ENCODE measurements around the gene CCL19. TPM values are rescaled to one million over a fixed set of nuclear protein-coding genes. Genes with fewer than 3 reads are reported as not detected.
"Not testable (repeated sequence)": the region's sequence is repeated elsewhere in the genome, so short reads cannot be mapped to it uniquely, and the experiment has no call there.

CCL19 gene
- total and polyA plus RNA-seq, 2 experiments from 2014 or later, result not detected

DNA sequence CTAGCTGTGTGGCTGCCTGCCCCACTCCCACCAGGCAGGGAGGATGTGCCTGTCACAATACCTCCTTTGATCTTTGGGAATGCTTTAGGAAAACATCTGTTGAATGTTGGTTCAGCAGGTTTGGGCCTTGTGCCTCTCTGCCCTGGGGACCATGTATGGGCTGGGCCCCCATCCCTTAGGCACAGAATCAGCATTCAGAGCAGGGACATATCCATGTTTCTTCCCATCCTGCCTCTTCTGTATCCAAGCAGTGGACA, 28.6 kb upstream of the CCL19 start:
- not testable (repeated sequence) for ATAC-seq; H3K27ac Mint-ChIP-seq; H3K9me2 ChIP-seq (ENCODE audit: insufficient read depth); H3K36me3 ChIP-seq (ENCODE audit: insufficient read depth); H3K4me3 ChIP-seq; H3K27me3 Mint-ChIP-seq (ENCODE audit: insufficient read depth, low read depth, poor library complexity); H4K20me1 ChIP-seq (replicated peaks; ENCODE audit: insufficient read depth); H3K9me3 Mint-ChIP-seq; H3K4me1 ChIP-seq (ENCODE audit: insufficient read depth); H3K27ac ChIP-seq (ENCODE audit: low read depth); H3K4me2 ChIP-seq; H3F3A ChIP-seq (replicated peaks; ENCODE audit: low read depth); H3K4me1 Mint-ChIP-seq; H3K4me3 Mint-ChIP-seq; H2AFZ ChIP-seq; H3K36me3 Mint-ChIP-seq (ENCODE audit: low read depth); H3K27me3 ChIP-seq (ENCODE audit: insufficient read depth); DNase-seq (ENCODE audit: low spot score); H3K79me2 ChIP-seq (replicated peaks; ENCODE audit: insufficient read depth)

DNA sequence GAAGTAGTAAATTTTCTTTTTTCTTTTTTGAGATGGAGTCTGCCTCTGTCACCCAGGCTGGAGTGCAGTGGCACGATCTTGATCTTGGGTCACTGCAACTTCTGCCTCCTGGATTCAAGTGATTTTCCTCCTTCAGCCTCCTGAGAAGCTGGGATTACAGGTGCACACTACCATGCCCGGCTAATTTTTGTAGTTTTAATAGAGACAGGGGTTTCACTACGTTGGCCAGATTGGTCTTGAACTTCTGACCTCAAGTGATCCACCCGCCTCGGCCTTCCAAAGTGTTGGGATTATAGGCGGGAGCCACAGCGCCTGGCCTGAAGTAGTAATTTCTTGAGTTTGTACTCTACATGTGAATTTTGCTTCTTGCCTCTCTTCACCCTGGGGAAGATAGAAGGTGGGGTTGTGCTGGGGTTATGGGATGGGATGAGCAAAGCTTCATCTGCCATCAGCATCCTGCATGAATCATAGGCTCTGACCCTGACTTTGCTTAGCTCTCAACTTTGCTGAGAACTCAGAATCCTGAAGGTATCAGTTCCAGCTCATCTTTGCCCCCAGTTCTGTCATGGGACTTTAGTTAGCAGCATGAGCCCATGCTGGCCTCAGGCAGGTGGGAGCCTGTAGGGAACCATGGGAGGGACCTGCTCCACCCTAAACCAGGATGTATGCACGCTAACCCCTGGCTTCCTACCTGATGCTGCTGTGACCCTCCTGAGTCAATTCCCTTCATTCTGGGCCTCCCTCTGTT, 28.1 kb upstream of the CCL19 start:
- no peak overlapping the region for H3K27ac Mint-ChIP-seq
- TF ChIP-seq EZH2phosphoT487 (IDR thresholded peaks at IDR 0.05; ENCODE audit: unreplicated experiment) (no peak), NANOG (IDR thresholded peaks at IDR 0.05; ENCODE audit: borderline replicate concordance) (no peak), ZNF331 (CRISPR knock-in tag; IDR thresholded peaks at IDR 0.05; ENCODE audit: low read depth) (no peak), STAT1 (IDR thresholded peaks at IDR 0.05; ENCODE audit: unreplicated experiment) (no peak), JUNB (IDR thresholded peaks at IDR 0.05; ENCODE audit: unreplicated experiment) (no peak)
- TF ChIP-seq, protein P1, sequence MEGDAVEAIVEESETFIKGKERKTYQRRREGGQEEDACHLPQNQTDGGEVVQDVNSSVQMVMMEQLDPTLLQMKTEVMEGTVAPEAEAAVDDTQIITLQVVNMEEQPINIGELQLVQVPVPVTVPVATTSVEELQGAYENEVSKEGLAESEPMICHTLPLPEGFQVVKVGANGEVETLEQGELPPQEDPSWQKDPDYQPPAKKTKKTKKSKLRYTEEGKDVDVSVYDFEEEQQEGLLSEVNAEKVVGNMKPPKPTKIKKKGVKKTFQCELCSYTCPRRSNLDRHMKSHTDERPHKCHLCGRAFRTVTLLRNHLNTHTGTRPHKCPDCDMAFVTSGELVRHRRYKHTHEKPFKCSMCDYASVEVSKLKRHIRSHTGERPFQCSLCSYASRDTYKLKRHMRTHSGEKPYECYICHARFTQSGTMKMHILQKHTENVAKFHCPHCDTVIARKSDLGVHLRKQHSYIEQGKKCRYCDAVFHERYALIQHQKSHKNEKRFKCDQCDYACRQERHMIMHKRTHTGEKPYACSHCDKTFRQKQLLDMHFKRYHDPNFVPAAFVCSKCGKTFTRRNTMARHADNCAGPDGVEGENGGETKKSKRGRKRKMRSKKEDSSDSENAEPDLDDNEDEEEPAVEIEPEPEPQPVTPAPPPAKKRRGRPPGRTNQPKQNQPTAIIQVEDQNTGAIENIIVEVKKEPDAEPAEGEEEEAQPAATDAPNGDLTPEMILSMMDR (conservative IDR thresholded peaks at IDR 0.05; ENCODE audit: low read depth in 2 of 2), result no peak
- TF ChIP-seq, protein P2, sequence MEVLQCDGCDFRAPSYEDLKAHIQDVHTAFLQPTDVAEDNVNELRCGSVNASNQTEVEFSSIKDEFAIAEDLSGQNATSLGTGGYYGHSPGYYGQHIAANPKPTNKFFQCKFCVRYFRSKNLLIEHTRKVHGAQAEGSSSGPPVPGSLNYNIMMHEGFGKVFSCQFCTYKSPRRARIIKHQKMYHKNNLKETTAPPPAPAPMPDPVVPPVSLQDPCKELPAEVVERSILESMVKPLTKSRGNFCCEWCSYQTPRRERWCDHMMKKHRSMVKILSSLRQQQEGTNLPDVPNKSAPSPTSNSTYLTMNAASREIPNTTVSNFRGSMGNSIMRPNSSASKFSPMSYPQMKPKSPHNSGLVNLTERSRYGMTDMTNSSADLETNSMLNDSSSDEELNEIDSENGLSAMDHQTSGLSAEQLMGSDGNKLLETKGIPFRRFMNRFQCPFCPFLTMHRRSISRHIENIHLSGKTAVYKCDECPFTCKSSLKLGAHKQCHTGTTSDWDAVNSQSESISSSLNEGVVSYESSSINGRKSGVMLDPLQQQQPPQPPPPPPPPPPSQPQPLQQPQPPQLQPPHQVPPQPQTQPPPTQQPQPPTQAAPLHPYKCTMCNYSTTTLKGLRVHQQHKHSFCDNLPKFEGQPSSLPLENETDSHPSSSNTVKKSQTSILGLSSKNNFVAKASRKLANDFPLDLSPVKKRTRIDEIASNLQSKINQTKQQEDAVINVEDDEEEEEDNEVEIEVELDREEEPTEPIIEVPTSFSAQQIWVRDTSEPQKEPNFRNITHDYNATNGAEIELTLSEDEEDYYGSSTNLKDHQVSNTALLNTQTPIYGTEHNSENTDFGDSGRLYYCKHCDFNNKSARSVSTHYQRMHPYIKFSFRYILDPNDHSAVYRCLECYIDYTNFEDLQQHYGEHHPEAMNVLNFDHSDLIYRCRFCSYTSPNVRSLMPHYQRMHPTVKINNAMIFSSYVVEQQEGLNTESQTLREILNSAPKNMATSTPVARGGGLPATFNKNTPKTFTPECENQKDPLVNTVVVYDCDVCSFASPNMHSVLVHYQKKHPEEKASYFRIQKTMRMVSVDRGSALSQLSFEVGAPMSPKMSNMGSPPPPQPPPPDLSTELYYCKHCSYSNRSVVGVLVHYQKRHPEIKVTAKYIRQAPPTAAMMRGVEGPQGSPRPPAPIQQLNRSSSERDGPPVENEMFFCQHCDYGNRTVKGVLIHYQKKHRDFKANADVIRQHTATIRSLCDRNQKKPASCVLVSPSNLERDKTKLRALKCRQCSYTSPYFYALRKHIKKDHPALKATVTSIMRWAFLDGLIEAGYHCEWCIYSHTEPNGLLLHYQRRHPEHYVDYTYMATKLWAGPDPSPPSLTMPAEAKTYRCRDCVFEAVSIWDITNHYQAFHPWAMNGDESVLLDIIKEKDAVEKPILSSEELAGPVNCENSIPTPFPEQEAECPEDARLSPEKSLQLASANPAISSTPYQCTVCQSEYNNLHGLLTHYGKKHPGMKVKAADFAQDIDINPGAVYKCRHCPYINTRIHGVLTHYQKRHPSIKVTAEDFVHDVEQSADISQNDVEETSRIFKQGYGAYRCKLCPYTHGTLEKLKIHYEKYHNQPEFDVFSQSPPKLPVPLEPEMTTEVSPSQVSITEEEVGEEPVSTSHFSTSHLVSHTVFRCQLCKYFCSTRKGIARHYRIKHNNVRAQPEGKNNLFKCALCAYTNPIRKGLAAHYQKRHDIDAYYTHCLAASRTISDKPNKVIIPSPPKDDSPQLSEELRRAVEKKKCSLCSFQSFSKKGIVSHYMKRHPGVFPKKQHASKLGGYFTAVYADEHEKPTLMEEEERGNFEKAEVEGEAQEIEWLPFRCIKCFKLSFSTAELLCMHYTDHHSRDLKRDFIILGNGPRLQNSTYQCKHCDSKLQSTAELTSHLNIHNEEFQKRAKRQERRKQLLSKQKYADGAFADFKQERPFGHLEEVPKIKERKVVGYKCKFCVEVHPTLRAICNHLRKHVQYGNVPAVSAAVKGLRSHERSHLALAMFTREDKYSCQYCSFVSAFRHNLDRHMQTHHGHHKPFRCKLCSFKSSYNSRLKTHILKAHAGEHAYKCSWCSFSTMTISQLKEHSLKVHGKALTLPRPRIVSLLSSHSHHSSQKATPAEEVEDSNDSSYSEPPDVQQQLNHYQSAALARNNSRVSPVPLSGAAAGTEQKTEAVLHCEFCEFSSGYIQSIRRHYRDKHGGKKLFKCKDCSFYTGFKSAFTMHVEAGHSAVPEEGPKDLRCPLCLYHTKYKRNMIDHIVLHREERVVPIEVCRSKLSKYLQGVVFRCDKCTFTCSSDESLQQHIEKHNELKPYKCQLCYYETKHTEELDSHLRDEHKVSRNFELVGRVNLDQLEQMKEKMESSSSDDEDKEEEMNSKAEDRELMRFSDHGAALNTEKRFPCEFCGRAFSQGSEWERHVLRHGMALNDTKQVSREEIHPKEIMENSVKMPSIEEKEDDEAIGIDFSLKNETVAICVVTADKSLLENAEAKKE (CRISPR knock-in tag; IDR thresholded peaks at IDR 0.05), result no peak
- TF ChIP-seq, protein P3, sequence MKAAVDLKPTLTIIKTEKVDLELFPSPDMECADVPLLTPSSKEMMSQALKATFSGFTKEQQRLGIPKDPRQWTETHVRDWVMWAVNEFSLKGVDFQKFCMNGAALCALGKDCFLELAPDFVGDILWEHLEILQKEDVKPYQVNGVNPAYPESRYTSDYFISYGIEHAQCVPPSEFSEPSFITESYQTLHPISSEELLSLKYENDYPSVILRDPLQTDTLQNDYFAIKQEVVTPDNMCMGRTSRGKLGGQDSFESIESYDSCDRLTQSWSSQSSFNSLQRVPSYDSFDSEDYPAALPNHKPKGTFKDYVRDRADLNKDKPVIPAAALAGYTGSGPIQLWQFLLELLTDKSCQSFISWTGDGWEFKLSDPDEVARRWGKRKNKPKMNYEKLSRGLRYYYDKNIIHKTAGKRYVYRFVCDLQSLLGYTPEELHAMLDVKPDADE (IDR thresholded peaks at IDR 0.05), result no peak
- TF ChIP-seq, protein P4, sequence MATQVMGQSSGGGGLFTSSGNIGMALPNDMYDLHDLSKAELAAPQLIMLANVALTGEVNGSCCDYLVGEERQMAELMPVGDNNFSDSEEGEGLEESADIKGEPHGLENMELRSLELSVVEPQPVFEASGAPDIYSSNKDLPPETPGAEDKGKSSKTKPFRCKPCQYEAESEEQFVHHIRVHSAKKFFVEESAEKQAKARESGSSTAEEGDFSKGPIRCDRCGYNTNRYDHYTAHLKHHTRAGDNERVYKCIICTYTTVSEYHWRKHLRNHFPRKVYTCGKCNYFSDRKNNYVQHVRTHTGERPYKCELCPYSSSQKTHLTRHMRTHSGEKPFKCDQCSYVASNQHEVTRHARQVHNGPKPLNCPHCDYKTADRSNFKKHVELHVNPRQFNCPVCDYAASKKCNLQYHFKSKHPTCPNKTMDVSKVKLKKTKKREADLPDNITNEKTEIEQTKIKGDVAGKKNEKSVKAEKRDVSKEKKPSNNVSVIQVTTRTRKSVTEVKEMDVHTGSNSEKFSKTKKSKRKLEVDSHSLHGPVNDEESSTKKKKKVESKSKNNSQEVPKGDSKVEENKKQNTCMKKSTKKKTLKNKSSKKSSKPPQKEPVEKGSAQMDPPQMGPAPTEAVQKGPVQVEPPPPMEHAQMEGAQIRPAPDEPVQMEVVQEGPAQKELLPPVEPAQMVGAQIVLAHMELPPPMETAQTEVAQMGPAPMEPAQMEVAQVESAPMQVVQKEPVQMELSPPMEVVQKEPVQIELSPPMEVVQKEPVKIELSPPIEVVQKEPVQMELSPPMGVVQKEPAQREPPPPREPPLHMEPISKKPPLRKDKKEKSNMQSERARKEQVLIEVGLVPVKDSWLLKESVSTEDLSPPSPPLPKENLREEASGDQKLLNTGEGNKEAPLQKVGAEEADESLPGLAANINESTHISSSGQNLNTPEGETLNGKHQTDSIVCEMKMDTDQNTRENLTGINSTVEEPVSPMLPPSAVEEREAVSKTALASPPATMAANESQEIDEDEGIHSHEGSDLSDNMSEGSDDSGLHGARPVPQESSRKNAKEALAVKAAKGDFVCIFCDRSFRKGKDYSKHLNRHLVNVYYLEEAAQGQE (IDR thresholded peaks at IDR 0.05; ENCODE audit: unreplicated experiment), result no peak

More for the DNA sequence above, 28.1 kb upstream of the CCL19 start:
- H3K4me3 Mint-ChIP-seq, result no peak overlapping the region
- H3K27ac ChIP-seq (ENCODE audit: low read depth), result no peak overlapping the region
- no peaks in the 10 kb centered on the region for H3K79me2 ChIP-seq (replicated peaks; ENCODE audit: insufficient read depth)
- H3K4me1 Mint-ChIP-seq, result no peaks in the 10 kb centered on the region
- H3K27me3 ChIP-seq (ENCODE audit: insufficient read depth), result no peaks in the 10 kb centered on the region
- no peaks in the 10 kb centered on the region for H3K9me3 Mint-ChIP-seq
- no peak overlapping the region for H3K4me2 ChIP-seq
- no peaks in the 10 kb centered on the region for H3K36me3 ChIP-seq (ENCODE audit: insufficient read depth)
- ATAC-seq, result no peak
- H3F3A ChIP-seq (replicated peaks; ENCODE audit: low read depth), result no peaks in the 10 kb centered on the region
- H2AFZ ChIP-seq, result no peak overlapping the region
- H3K4me3 ChIP-seq, result no peak overlapping the region
- DNase-seq (ENCODE audit: low spot score), result no peak
- no peaks in the 10 kb centered on the region for H4K20me1 ChIP-seq (replicated peaks; ENCODE audit: insufficient read depth)
- no peaks in the 10 kb centered on the region; the same call in 2 of the 3 replicates for H3K36me3 Mint-ChIP-seq (ENCODE audit: low read depth)
- H3K27me3 Mint-ChIP-seq (ENCODE audit: insufficient read depth, low read depth, poor library complexity), result no peaks in the 10 kb centered on the region
- 0 out of 2 replicates have a peak, but pooled peaks cover 2% of the 10 kb centered on the region for H3K9me2 ChIP-seq (ENCODE audit: insufficient read depth)
- no peaks in the 10 kb centered on the region for H3K4me1 ChIP-seq (ENCODE audit: insufficient read depth)

Data from GM23338 (cell line).